Measurements from ENCODE around the gene KCNA3.

KCNA3 gene

GRCh38 chr1:110674337-110675059 lies at the start of gene KCNA3:
KCNA3 (minus strand) TSS chr1:110674940; CDS start chr1:110674809, 131 bp downstream.
- peak; percentile 84 for DNase-seq (ENCODE audit: low spot score)

GRCh38 chr1:110722807-110723206 lies 48.1 kb upstream of the KCNA3 start:
- no peak for DNase-seq (ENCODE audit: low spot score)

DNA sequence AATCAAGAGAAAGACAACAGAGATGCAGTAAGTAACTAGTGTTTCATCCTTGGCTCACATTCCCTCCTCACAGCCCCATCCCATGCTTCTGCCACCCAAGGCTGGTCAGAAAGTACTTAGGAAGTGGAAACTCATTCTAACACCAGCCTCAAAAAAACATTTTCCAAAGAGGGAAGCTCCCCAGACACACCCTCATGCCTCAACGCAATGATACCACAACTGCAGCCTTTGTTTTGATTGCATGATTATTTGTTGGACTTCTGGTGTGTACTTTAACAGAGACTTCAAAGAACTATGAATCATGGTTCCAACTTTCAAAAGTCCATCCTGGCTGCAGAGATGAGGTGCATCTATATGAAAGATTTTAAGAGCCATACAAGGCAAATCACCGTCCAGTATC lies 45.2 kb upstream of the KCNA3 start:
- no peak for DNase-seq (ENCODE audit: low spot score)

GRCh38 chr1:110718452-110718851 lies 43.7 kb upstream of the KCNA3 start:
- no peak for DNase-seq (ENCODE audit: low spot score)

DNA sequence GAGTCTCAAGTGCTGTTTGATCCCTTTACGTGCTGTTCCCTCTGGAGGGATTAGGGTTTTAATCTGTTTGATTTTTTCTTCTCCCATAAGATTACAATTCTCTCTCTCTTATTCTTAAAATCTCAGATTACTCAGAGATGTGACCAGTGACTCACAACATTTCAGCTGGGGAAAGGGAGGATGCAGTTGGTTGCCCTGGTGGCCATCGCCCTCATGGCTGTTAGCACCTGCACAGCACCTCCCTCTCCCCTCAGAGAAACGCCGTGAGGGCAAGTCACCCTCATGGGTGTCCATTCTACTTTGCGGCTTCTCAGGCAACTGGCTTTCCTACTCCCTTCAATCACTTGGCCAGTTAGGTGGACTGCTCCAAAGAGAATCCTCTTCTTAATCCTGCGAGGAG lies 42.4 kb upstream of the KCNA3 start:
- DNase-seq (ENCODE audit: low spot score) = no peak

- no peak for DNase-seq (ENCODE audit: low spot score)
Observed at GRCh38 chr1:110714374-110714995, 39.7 kb upstream of the KCNA3 start.

- no peak for DNase-seq (ENCODE audit: low spot score)
Observed at GRCh38 chr1:110713221-110713620, 38.5 kb upstream of the KCNA3 start.

- no peak for DNase-seq (ENCODE audit: low spot score)
Observed at GRCh38 chr1:110710314-110710713, 35.6 kb upstream of the KCNA3 start.

DNA sequence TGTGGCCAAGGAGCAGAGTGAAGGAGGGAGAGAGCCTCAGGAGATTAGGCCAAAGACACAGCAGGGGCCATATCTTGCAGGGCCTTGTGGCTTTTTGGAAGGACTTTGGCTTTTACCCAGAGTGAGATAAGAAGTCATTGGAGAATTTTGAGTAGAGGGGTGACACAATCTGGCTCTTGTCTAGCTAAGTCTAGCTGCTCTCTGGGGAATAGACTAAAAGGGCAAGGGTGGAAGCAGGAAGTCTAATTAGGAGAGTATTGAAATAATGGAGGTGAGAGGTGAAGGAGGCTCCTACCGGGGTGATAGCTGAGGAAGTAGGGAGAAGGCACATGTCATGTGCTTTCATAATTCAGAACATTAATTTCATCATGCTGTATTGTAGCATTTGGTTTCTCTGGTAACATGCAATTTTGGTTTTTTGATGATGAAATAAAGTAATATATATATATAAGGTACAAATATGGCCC lies 34.3 kb upstream of the KCNA3 start:
- no peak for DNase-seq (ENCODE audit: low spot score)

DNA sequence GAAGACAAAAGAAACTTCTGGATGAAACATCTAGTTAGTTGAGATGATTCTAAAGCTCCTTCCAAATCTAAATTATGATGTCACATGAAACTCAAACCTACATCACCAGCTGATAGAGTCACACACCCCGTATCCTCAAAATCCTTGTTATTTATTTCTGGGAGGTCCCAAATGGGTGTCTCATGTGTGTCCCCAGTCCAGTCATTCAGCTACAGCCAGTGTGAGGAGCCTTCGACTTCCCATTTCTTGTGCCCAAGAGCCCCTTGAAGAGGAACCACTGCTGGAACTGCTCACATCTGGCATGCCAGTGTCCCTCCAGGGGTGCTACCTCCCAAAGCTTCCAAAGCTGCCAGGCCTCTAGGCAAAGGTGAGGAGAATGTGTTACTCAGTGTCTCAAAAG lies 32.5 kb upstream of the KCNA3 start:
- no peak for DNase-seq (ENCODE audit: low spot score)

DNA sequence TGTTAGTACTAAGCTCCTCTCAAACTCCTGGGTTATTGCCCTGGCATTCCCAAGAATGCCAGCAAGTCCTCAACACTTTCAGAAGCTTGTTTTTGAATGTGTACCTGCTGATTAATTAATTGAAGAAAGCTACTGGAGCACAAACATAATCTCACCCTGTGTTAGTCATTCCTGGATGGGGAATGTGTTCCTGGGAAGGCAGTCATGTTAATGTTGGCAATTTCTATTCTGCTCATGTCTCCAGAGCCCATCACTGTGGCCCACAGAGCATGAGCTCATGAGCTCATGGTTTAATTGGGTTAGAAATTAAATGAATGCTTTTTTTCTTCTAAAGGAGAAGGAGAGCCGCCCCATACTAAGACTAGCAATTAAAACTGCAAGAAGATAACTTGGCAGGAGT lies 31.9 kb upstream of the KCNA3 start:
- no peak for DNase-seq (ENCODE audit: low spot score)

DNA sequence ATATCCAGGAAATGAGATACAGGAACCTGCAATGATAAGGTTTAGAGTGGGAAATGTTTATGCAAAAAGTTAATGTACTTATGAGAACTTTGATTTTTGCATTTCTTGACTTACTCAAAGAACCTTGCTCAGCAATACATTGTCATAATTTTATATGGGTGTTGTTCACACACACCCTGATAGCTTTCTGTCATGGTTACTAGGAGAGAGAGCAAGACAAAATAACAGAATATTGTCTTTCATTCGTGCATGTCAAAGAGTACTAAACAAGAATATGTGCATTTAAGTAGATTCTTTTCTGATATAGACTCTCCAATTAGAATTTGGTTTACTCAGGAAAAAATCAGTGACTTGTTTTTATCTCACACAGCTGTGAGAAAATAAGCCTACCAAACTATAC lies 27.5 kb upstream of the KCNA3 start:
- DNase-seq (ENCODE audit: low spot score) = no peak

GRCh38 chr1:110700767-110701166 lies 26.0 kb upstream of the KCNA3 start:
- no peak for DNase-seq (ENCODE audit: low spot score)

- DNase-seq (ENCODE audit: low spot score) = no peak
Observed at GRCh38 chr1:110697606-110698005, 22.9 kb upstream of the KCNA3 start.

DNA sequence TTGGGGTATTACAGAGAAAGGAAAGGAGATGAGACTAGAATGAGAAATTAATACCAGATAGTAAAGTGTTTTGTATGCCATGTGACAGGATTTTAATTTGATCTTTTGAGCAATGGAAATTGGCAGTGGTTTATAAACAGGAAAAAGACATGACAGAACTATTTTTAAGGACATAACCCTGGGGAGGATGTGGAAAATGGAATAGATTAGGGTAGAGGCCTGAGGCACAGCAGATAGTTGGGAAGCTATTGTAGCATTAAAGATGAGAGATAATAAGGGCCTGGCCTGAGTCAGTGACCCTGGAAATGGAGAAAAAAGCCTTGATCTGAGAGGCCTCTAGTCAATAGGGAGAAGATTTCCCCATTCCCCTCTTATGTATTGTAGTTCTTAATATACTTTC lies 22.1 kb upstream of the KCNA3 start:
- DNase-seq (ENCODE audit: low spot score) = no peak

GRCh38 chr1:110690709-110691365 lies 16.1 kb upstream of the KCNA3 start:
- DNase-seq (ENCODE audit: low spot score) = no peak

DNA sequence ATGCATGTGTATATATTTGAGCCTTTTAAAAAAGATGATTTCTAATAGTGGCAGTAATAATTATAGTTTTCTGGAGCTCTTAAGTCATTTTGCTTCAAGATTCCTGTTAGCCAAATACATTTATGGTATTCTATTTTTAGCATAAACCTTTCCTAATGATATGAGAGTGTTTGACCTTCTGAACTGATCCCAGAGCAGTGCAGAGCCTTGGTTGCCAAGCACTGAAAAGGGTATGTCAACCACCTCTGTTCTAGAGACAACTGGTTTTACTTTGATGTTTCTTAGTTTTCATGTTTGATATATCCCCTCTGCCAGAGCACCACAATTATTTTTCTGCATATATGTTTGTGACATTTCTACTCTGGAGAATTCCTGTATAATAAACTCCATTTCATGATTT lies 15.1 kb upstream of the KCNA3 start:
- no peak for DNase-seq (ENCODE audit: low spot score)

GRCh38 chr1:110688514-110688913 lies 13.8 kb upstream of the KCNA3 start:
- DNase-seq (ENCODE audit: low spot score) = no peak

- DNase-seq (ENCODE audit: low spot score) = no peak
Observed at GRCh38 chr1:110687250-110687649, 12.5 kb upstream of the KCNA3 start.

GRCh38 chr1:110686188-110686587 lies 11.4 kb upstream of the KCNA3 start:
- DNase-seq (ENCODE audit: low spot score) = peak; percentile 31

DNA sequence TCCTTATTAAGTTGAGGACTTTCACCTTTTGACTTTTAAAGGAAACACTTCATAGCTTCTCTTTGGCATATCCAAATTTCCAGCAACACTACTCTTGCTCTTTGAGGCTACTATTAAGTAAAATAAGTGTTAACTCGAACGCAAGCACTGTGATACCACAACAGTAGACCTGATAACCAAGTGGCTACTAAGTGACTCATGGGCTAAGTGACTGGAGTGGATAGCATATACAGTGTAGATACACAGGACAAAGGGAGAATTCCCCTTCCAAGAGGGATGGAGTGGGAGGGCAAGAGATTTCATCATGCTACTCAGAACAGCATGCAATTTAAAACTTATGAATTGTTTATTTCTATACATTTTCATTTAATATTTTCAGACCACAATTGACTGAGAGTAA lies 9.8 kb upstream of the KCNA3 start:
- no peak for DNase-seq (ENCODE audit: low spot score)

GRCh38 chr1:110682898-110683297 lies 8.2 kb upstream of the KCNA3 start:
- no peak for DNase-seq (ENCODE audit: low spot score)

- DNase-seq (ENCODE audit: low spot score) = no peak
Observed at GRCh38 chr1:110680036-110680735, 5.4 kb upstream of the KCNA3 start.
